M059J (cell line): ENCODE results near the gene TMCO4. TPM values are rescaled to one million over a fixed set of nuclear protein-coding genes. Genes with fewer than 3 reads are reported as not detected.

Experiments
- DNase-seq: peaks from one replicate; pipeline ENCODE4 v3.0.0-alpha.2; 2012; ENCODE audit warnings: low read depth
- total RNA-seq: library from RNA; depleted of rRNA; stranded (reverse); fragments of >200 nt; shearing (Covaris generic); gene quantifications from 2 replicates; pipeline ENCODE4 v1.2.3, GENCODE V29; 2014

Gene TMCO4
- total RNA-seq, 1 experiment from 2014 or later, result 39.8 TPM

GRCh38 chr1:19687414-19687813, 112.3 kb downstream of the TMCO4 start:
- no peak for DNase-seq

- no peak for DNase-seq
These were observed 113.7 kb downstream of the TMCO4 start for GRCh38 chr1:19685994-19686393.

DNA sequence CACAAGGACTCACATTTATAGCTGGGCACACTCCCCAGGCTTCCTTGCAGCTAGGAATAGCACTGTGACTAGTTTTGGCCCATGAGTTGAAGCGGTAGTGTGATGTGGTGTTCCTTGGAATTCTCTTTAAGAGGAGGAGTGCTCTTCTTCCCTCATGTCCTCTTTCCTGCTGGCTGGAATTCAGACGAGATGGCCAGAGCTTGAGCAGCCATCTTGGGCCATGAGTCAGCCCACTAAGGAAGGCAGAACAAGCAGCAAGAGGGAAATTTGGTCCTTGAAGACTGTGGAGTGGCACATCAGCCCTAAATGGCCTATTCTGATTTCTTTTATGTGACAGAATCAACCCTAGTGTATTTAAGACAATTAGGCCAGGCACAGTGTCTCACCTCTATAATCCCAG, 115.0 kb downstream of the TMCO4 start:
- DNase-seq, result no peak

DNA sequence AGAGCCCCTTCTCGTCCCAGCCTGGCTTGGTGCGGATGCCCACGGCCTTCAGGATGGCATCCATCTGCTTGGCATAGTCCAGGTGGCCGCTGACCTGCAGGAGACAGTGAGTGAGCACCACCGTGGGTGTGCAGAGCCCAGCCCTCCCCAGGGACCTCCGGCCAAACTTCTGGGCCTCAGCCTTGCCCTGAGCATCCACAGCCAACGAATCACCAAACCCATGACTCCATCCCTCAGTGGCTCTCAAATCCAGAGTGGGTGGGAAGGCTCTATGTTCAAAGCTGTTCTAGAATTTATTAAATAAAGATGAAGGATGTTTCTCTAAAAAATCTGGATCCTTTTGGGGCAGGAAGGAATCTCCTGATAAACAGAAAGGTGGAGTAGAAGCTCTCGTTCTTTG, 116.4 kb downstream of the TMCO4 start:
- no peak for DNase-seq

DNA sequence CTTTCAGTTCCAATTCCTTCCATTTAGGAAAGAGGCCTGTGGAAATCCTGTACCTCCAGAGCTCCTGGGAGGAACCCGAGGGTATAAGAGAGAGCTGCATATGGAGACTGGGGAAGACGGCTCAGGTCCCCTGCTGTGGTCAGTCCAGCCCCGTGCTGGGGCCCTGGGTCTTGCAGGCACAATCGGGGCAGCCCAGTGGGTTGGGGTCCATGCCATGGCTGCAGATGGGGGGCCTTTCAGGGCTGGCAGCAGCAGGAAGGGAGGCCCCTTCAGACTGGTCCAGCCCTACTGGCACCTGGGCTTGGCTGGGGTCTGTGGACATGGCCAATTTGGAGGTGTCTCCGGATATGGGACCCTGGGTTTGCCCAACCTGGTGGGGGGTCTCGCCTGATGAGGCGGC, 116.8 kb downstream of the TMCO4 start:
- DNase-seq, result no peak

- peak; percentile 64 for DNase-seq
These were observed 117.5 kb downstream of the TMCO4 start for GRCh38 chr1:19682257-19682656.

DNA sequence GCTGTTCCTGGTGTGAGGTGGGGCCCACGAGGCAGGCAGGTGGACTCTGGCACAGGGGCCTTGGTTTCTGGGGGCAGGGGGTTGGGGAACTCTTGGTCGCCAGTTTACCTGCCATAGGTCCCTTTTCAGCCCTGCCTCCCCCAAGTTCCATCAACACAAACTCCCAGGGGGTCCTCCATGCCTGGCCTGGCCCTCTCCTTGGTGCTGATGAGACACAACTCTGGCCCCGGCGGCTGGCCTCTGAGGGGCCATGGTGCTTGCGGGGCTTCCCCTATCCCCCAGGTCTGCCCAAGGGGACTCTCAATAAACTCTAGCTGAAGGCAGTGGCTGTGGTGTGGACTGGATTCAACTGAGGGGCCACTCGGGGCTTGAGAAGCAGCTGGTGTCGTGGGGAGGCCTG, 119.1 kb downstream of the TMCO4 start:
- no peak for DNase-seq

GRCh38 chr1:19679691-19680090, 120.0 kb downstream of the TMCO4 start:
- no peak for DNase-seq

DNA sequence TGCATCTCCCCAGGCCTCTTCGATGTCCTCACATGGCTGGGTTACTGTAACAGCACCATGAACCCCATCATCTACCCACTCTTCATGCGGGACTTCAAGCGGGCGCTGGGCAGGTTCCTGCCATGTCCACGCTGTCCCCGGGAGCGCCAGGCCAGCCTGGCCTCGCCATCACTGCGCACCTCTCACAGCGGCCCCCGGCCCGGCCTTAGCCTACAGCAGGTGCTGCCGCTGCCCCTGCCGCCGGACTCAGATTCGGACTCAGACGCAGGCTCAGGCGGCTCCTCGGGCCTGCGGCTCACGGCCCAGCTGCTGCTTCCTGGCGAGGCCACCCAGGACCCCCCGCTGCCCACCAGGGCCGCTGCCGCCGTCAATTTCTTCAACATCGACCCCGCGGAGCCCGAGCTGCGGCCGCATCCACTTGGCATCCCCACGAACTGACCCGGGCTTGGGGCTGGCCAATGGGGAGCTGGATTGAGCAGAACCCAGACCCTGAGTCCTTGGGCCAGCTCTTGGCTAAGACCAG, 120.7 kb downstream of the TMCO4 start:
- DNase-seq, result no peak

GRCh38 chr1:19678493-19678892, 121.2 kb downstream of the TMCO4 start:
- no peak for DNase-seq

GRCh38 chr1:19676438-19676922, 123.2 kb downstream of the TMCO4 start:
- DNase-seq, result peak; percentile 69

DNA sequence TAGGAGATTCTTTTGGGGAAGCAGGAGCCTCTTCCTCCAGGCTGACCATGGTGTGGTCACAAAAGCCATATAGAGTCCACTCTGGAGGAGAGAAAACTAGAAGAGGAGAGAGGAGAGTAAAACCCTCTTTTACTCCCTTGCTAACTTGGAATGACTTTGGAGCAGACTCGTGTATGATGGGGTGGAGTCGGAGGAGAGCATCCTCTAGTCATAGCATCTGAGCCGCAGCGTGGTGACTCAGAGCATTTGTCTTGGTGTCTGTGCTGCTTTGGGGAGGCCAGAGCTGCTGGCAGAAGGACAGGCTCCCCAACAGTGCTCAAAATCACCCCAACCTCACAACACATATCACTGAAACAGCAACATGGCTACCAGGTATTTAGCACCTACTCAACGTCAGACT, 123.9 kb downstream of the TMCO4 start:
- DNase-seq, result no peak

GRCh38 chr1:19672237-19672636, 127.5 kb downstream of the TMCO4 start:
- DNase-seq, result no peak

DNA sequence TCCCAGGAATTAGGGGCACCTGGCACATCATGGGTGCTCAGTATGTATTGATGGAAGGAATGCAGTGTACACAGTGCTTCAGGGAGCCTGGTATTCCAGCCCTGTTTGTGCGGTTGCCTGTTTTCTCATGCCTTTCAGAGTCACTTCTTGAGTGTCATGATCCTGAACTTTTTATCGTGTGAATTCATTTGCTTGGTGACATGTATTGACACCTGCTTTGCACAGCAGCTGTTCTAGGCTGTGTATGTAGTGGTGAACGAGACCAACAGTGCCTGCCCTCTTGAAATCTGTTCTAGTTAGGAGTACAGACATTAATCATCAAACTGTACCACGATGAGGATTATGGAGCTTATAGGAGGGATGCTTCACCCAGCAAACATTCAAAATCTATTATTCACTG, 128.9 kb downstream of the TMCO4 start:
- DNase-seq, result no peak

GRCh38 chr1:19668888-19669287, 130.8 kb downstream of the TMCO4 start:
- peak; percentile 72 for DNase-seq

DNA sequence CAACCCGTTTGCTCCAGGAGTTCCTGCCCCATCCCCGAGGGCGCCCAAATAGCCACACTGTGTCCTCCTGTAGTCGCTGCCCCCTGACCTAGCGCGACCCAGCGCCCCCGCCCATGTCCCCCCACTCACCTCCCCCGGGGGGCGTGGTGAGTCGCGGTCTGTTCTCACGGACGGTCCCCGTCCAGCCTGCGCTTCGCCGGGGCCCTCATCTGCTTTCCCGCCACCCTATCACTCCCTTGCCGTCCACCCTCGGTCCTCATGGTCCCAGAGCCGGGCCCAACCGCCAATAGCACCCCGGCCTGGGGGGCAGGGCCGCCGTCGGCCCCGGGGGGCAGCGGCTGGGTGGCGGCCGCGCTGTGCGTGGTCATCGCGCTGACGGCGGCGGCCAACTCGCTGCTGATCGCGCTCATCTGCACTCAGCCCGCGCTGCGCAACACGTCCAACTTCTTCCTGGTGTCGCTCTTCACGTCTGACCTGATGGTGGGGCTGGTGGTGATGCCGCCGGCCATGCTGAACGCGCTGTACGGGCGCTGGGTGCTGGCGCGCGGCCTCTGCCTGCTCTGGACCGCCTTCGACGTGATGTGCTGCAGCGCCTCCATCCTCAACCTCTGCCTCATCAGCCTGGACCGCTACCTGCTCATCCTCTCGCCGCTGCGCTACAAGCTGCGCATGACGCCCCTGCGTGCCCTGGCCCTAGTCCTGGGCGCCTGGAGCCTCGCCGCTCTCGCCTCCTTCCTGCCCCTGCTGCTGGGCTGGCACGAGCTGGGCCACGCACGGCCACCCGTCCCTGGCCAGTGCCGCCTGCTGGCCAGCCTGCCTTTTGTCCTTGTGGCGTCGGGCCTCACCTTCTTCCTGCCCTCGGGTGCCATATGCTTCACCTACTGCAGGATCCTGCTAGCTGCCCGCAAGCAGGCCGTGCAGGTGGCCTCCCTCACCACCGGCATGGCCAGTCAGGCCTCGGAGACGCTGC, 133.9 kb downstream of the TMCO4 start:
- no peak for DNase-seq

DNA sequence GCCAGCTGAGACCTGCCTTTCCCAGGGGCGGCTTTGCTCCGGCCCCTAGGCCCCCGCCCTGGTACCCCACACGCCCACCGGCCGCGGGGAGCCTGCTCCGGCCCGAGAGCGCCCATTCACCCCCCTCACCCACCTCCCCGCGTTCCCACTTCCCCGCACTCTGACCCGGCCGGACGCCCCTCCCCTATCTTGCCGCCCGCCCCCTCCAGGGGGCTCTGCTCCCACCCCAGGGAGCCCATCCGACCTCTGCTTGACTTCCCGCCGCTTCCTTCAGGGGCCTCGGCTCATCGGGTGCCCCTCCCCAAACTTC, 134.6 kb downstream of the TMCO4 start:
- DNase-seq, result no peak

GRCh38 chr1:19664453-19665185, 135.1 kb downstream of the TMCO4 start, which contains the start of gene HTR6:
Gene HTR6 (plus strand): TSS chr1:19664875. CDS start chr1:19665754, 879 bp downstream.
- DNase-seq, result no peak

GRCh38 chr1:19662313-19662712, 137.4 kb downstream of the TMCO4 start:
- no peak for DNase-seq

- DNase-seq, result peak; percentile 47
These were observed 137.9 kb downstream of the TMCO4 start for GRCh38 chr1:19661721-19662228.

DNA sequence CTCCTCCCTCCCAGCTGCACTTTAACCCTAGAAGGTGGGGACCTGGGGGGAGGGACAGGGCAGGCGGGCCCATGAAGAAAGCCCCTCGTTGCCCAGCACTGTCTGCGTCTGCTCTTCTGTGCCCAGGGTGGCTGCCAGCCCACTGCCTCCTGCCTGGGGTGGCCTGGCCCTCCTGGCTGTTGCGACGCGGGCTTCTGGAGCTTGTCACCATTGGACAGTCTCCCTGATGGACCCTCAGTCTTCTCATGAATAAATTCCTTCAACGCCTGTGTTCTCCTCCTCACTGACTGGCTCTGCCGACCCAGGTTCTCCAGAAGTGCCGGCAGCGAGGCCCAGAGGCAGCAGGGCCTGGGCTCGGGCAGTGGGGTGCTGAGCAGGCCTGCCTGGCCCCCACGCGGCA, 141.5 kb downstream of the TMCO4 start:
- DNase-seq, result no peak

DNA sequence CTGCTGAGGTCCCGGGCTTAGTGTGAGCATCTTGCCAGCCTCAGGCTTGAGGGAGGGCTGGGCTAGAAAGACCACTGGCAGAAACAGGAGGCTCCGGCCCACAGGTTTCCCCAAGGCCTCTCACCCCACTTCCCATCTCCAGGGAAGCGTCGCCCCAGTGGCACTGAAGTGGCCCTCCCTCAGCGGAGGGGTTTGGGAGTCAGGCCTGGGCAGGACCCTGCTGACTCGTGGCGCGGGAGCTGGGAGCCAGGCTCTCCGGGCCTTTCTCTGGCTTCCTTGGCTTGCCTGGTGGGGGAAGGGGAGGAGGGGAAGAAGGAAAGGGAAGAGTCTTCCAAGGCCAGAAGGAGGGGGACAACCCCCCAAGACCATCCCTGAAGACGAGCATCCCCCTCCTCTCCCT, 142.2 kb downstream of the TMCO4 start:
- DNase-seq, result no peak
